CD4-positive, CD25-positive, alpha-beta regulatory T cell (primary cell): ENCODE results near the gene SLC8B1. TPM values are rescaled to one million over a fixed set of nuclear protein-coding genes. Genes with fewer than 3 reads are reported as not detected.

Experiments
- ATAC-seq, 2 donors: fragments of 150-1000 bp; cut with Tn5 transposase; one replicate each; pipeline ENCODE4 v1.10.0; 2021; ENCODE audit warnings: low read depth in 2 of 2, moderate number of reproducible peaks in 2 of 2, moderate library complexity in 1 of 2
- DNase-seq, 3 donors: peaks; one replicate each; pipeline versions ENCODE4 v3.0.0 to v3.0.0-alpha.2; 2012 to 2022; ENCODE audit warnings: mixed read lengths in 1 of 3
- H3K27ac ChIP-seq: one replicate; pipeline ENCODE4 v1.7.0; 2013; ENCODE audit warnings: mild to moderate bottlenecking, low read length; ENCODE audit not compliant: insufficient read depth, poor library complexity, severe bottlenecking
- H3K27me3 ChIP-seq: one replicate; pipeline ENCODE4 v1.7.0; 2013; ENCODE audit warnings: low read length; ENCODE audit not compliant: control insufficient read depth, insufficient read depth
- H3K36me3 ChIP-seq: one replicate; pipeline ENCODE4 v1.7.0; 2013; ENCODE audit warnings: mild to moderate bottlenecking, low read length, moderate library complexity; ENCODE audit not compliant: control insufficient read depth, insufficient read depth
- H3K4me1 ChIP-seq: 2 replicates; pipeline ENCODE4 v1.7.0; 2013; ENCODE audit warnings: mild to moderate bottlenecking, low read length; ENCODE audit not compliant: insufficient read depth, control insufficient read depth, poor library complexity, severe bottlenecking
- H3K4me3 ChIP-seq: one replicate; pipeline ENCODE4 v1.7.0; 2013; ENCODE audit warnings: low read depth, mild to moderate bottlenecking, low read length, moderate library complexity
- H3K9me3 ChIP-seq, 2 experiments: 1 replicate in 1 of 2; 2 replicates in 1 of 2; pipeline ENCODE4 v1.7.0; 2013; ENCODE audit warnings: low read length in 2 of 2, mild to moderate bottlenecking in 1 of 2, moderate library complexity in 1 of 2; ENCODE audit not compliant: control insufficient read depth in 2 of 2
- H3K27ac Mint-ChIP-seq, 3 donors: one replicate each; pipeline ENCODE4 v1.8.0; 2020 to 2022; ENCODE audit warnings: mild to moderate bottlenecking in 3 of 3, mixed read lengths in 3 of 3, moderate library complexity in 2 of 3
- H3K27me3 Mint-ChIP-seq: one replicate; pipeline ENCODE4 v1.8.0; 2022; ENCODE audit warnings: mild to moderate bottlenecking, mixed read lengths
- H3K36me3 Mint-ChIP-seq: one replicate; pipeline ENCODE4 v1.8.0; 2020; ENCODE audit warnings: mixed read lengths
- H3K4me1 Mint-ChIP-seq, 4 donors: one replicate each; pipeline ENCODE4 v1.8.0; 2020 to 2022; ENCODE audit warnings: mixed read lengths in 4 of 4, mild to moderate bottlenecking in 1 of 4
- H3K4me3 Mint-ChIP-seq, 4 donors: one replicate each; pipeline ENCODE4 v1.8.0; 2020 to 2022; ENCODE audit warnings: mild to moderate bottlenecking in 4 of 4, mixed read lengths in 4 of 4, moderate library complexity in 3 of 4
- H3K9me3 Mint-ChIP-seq, 7 donors: one replicate each; pipeline ENCODE4 v1.8.0; 2020 to 2022; ENCODE audit warnings: mixed read lengths in 7 of 7, mild to moderate bottlenecking in 3 of 7, moderate library complexity in 2 of 7
- polyA plus RNA-seq, 4 donors: library from polyadenylated mRNA; unstranded; fragments of 300-500 nt; fragmentation: Illumina TruSeq; gene quantifications; one replicate each; pipeline ENCODE4 v1.2.3, GENCODE V29; 2021
- total RNA-seq: library from RNA; stranded (reverse); gene quantifications from one replicate; pipeline ENCODE4 v1.2.3, GENCODE V29; 2022

Gene SLC8B1
- total and polyA plus RNA-seq, 5 donors from 2014 or later = 47.4 to 95.0 (median 77.8) TPM

DNA sequence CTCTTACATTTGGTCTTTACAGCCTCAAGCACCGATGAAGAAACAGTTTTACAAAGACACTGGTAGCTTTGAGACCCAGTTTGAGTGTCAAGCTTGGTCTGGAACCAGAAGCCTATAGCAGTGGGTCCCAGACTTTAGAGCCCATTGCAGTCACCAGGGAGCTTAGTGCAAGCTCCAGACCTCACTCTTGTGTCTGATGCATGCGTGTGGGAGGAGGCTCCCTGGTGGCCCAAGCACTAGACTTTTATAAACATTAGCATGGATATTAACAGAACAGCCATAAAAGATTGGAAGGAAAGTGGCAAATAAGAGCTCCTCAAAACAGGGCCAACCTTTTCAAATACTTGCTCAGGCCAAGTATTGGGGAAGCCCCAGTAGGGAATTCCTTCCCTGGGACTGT, 45.5 kb downstream of the SLC8B1 start:
- peaks cover 0 to 2% (median 0%) of the 10 kb centered on the region in 4 donors for H3K4me1 Mint-ChIP-seq
- peak overlapping the region; percentile 28 to 65 (median 58) for H3K27ac Mint-ChIP-seq
- ATAC-seq (no peak), DNase-seq (no peak)
- no peak overlapping the region for H3K4me3 Mint-ChIP-seq
- Histone ChIP-seq H3K4me3 (no peak overlapping the region), H3K27me3 (no peaks in the 10 kb centered on the region), H3K9me3 (no peaks in the 10 kb centered on the region), H3K27ac (no peak overlapping the region), H3K4me1 (no peaks in the 10 kb centered on the region), H3K36me3 (peaks cover 36% of the 10 kb centered on the region)
- H3K9me3 Mint-ChIP-seq = no peaks in the 10 kb centered on the region
- H3K36me3 Mint-ChIP-seq = peaks cover 31% of the 10 kb centered on the region
- no peaks in the 10 kb centered on the region for H3K27me3 Mint-ChIP-seq

DNA sequence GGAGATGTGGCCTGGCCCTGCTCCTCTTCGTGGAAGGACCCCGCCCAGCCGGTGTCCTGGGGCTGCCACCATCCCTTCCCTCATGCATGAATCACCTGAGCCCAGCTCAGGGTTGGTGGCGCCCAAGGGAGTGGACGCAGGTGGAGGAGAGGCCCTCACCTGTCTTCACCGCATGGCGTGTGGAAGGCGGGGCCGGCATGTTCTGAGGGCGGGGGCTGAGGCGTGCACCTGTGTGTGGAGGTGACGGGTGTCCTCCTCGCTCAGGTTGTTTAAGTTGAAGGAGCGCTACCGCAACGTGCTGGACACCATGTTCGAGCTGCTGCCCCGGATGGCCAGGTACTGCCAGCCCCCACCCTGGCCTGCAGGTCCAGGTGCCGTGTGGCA, 47.0 kb downstream of the SLC8B1 start:
- ATAC-seq (no peak), DNase-seq (no peak)
- Histone ChIP-seq H3K27me3 (no peaks in the 10 kb centered on the region), H3K36me3 (peaks cover 30% of the 10 kb centered on the region), H3K4me3 (no peak overlapping the region), H3K4me1 (no peaks in the 10 kb centered on the region), H3K27ac (no peak overlapping the region), H3K9me3 (no peaks in the 10 kb centered on the region)
- Mint-ChIP-seq H3K4me3 (no peak overlapping the region), H3K27ac (no peak overlapping the region), H3K27me3 (no peaks in the 10 kb centered on the region), H3K36me3 (peaks cover 35% of the 10 kb centered on the region), H3K4me1 (peaks cover 0 to 2% (median 0%) of the 10 kb centered on the region in 4 donors), H3K9me3 (no peaks in the 10 kb centered on the region)

GRCh38 chr12:113287146-113287898, 47.6 kb downstream of the SLC8B1 start:
- Mint-ChIP-seq H3K27ac (no peak overlapping the region), H3K4me1 (peaks cover 0 to 2% (median 0%) of the 10 kb centered on the region in 4 donors), H3K4me3 (no peak overlapping the region), H3K27me3 (no peaks in the 10 kb centered on the region), H3K9me3 (no peaks in the 10 kb centered on the region), H3K36me3 (peaks cover 33% of the 10 kb centered on the region)
- H3K36me3 ChIP-seq = peaks cover 25% of the 10 kb centered on the region
- DNase-seq = no peak
- H3K9me3 ChIP-seq = no peaks in the 10 kb centered on the region
- no peak for ATAC-seq
- H3K27ac ChIP-seq = no peak overlapping the region
- no peaks in the 10 kb centered on the region for H3K4me1 ChIP-seq
- H3K4me3 ChIP-seq = no peak overlapping the region
- H3K27me3 ChIP-seq = no peaks in the 10 kb centered on the region

DNA sequence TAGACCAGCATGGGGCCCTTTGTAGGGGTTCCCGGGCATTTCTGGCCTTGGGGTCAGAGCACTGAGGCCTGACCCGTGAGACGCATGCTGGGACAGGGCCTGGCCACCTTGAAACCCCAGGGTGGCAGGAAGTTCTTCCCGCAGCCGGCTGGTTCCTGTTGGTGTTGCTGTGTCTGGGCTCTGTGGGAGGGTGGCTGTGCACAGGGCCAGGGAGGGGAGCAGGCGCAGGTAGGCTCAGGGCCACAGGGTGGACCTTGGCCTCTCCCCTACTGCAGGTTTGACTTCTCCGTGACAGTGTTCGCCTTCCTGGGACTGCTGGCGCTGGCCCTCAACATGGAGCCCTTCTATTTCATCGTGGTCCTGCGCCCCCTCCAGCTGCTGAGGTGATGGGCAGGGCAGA, 48.2 kb downstream of the SLC8B1 start:
- H3K9me3 Mint-ChIP-seq = no peaks in the 10 kb centered on the region
- DNase-seq (no peak), ATAC-seq (no peak)
- H3K27me3 Mint-ChIP-seq = no peaks in the 10 kb centered on the region
- peaks cover 22% of the 10 kb centered on the region for H3K36me3 ChIP-seq
- peaks cover 27% of the 10 kb centered on the region for H3K36me3 Mint-ChIP-seq
- H3K4me1 Mint-ChIP-seq = peaks cover 0 to 2% (median 0%) of the 10 kb centered on the region in 4 donors
- H3K27me3 ChIP-seq = no peaks in the 10 kb centered on the region
- no peaks in the 10 kb centered on the region for H3K4me1 ChIP-seq
- no peak overlapping the region for H3K27ac ChIP-seq
- H3K27ac Mint-ChIP-seq = no peak overlapping the region
- no peak overlapping the region for H3K4me3 ChIP-seq
- no peak overlapping the region for H3K4me3 Mint-ChIP-seq
- no peaks in the 10 kb centered on the region for H3K9me3 ChIP-seq

DNA sequence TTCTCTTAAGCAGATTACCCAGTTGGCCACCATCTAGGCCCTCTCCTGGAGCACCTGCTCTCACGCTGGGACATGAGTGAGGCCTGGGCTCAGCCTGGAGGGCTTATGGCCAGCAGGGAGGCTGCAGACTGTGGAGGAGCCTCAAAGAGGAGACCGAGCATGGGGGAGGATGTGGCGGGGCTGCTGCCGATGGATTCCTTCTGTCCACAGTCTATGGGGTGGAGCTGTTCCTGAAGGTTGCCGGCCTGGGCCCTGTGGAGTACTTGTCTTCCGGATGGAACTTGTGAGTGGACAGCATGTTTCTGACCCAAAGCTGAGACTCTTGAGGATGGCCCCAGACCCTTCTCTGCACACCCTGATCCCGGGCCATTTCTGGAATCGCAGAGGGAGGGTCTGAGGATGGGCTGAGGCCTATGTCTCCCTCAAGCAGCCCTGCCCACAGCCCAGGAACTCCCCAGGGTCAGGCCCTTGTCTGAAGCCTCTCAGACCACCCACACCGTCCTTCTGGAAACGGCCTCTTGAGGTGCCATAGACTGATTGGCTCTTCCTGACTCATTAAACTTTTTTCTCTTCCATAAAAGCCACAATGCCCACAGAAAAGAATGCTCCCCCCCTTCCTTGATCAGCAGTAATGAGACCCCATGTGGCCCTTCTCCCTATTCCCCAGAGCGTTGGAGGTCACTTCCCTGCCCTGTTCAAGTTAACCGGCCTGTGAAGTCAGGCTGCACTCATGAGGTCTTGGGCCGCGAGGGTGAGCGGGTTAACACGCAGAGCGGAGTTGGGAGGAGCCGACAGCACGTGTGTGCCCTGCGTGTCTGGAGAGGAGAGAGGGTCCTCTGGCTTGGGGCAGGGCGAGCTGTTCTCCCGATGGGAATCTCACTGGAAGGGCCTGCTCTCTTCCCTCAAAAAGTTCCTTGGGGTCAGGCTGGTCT, 49.0 kb downstream of the SLC8B1 start:
- peak overlapping the region in 1 of 3 donors; percentile 71 for H3K27ac Mint-ChIP-seq
- peaks cover 0 to 2% (median 0%) of the 10 kb centered on the region in 4 donors for H3K4me1 Mint-ChIP-seq
- no peaks in the 10 kb centered on the region for H3K27me3 Mint-ChIP-seq
- DNase-seq = no peak
- H3K36me3 ChIP-seq = peaks cover 18% of the 10 kb centered on the region
- no peaks in the 10 kb centered on the region for H3K4me1 ChIP-seq
- H3K4me3 ChIP-seq = no peak overlapping the region
- no peak for ATAC-seq
- no peaks in the 10 kb centered on the region for H3K9me3 ChIP-seq
- no peak overlapping the region for H3K27ac ChIP-seq
- H3K9me3 Mint-ChIP-seq = no peaks in the 10 kb centered on the region
- H3K27me3 ChIP-seq = no peaks in the 10 kb centered on the region
- peaks cover 23% of the 10 kb centered on the region for H3K36me3 Mint-ChIP-seq
- no peak overlapping the region for H3K4me3 Mint-ChIP-seq

- Mint-ChIP-seq H3K36me3 (peaks cover 19% of the 10 kb centered on the region), H3K27ac (peak overlapping the region in 2 of 3 donors; percentile 12 to 62), H3K4me1 (peaks cover 0 to 4% (median 0%) of the 10 kb centered on the region in 4 donors), H3K27me3 (no peaks in the 10 kb centered on the region), H3K9me3 (no peaks in the 10 kb centered on the region), H3K4me3 (no peak overlapping the region)
- no peak for DNase-seq
- Histone ChIP-seq H3K4me3 (no peak overlapping the region), H3K36me3 (peaks cover 15% of the 10 kb centered on the region), H3K4me1 (no peaks in the 10 kb centered on the region), H3K9me3 (no peaks in the 10 kb centered on the region), H3K27me3 (no peaks in the 10 kb centered on the region), H3K27ac (no peak overlapping the region)
- ATAC-seq = no peak
Measured at GRCh38 chr12:113284751-113285150, 50.2 kb downstream of the SLC8B1 start.

GRCh38 chr12:113278633-113279032, 56.3 kb downstream of the SLC8B1 start:
- Histone ChIP-seq H3K4me3 (no peak overlapping the region), H3K27me3 (no peaks in the 10 kb centered on the region), H3K9me3 (no peaks in the 10 kb centered on the region), H3K36me3 (peaks cover 40% of the 10 kb centered on the region), H3K27ac (no peak overlapping the region), H3K4me1 (no peaks in the 10 kb centered on the region)
- DNase-seq (no peak), ATAC-seq (no peak)
- Mint-ChIP-seq H3K4me1 (peaks cover 0 to 4% (median 1%) of the 10 kb centered on the region in 4 donors), H3K27me3 (no peaks in the 10 kb centered on the region), H3K36me3 (peaks cover 23% of the 10 kb centered on the region), H3K9me3 (peaks cover 0 to 1% (median 0%) of the 10 kb centered on the region in 7 donors), H3K27ac (peak overlapping the region in 2 of 3 donors; percentile 55 to 95), H3K4me3 (no peak overlapping the region)
